ENCODE measurements around the gene UBE2Z.

The UBE2Z gene

DNA sequence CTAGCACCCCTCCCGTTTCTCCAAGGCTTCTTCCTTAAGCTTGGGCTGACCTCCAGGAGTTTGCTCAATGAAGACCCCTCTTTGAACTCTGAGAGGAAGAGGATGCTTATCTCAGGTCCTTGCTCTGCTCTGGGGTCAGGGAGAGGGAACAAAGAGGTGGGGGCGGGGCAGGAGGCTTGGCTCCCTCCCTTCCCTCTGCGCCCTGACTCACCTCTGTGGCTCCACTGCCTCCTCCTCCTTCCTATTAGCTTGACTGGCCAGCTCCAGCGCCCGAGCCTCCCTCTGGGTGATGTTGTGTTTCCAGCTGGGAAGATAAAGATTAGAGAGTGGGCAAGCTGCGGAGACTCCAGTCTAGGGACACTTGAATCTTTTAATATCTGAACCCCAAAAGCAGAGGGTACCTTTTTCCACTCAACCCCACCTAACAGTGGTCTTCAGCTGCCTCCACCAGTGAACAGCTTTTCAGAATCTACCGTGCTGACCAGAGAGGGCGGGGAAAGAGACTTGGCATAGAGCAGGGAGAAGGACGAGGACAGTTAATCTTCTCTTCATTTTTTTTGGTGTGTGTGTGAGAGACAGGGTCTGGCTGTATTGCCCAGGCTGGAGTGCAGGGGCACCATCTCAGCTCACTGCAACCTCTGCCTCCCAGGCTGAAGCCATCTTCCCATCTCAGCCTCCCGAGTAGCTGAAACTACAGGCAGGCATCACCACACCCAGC, 53.5 kb downstream of the UBE2Z start:
- DNase-seq: no peak

DNA sequence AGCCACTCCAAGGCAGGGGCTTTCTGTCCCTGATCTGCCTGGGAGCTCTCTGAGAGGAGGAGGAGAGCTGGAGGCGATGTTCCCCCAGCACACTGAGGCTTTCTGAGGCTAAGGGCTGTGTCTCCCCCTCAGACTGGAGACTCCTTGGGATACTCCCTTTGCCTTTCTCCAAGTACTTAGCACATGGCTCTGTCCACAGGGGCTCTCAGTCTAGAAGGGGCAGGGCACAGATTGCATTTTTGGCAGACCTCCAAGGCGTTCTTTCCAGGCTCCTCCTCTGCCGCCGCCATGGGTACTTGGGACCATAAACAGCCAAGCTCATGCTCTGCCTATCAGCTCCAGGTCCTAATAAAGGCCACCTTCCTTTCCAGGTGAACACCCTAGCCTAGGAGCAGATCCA, 62.0 kb downstream of the UBE2Z start:
- DNase-seq: no peak

DNA sequence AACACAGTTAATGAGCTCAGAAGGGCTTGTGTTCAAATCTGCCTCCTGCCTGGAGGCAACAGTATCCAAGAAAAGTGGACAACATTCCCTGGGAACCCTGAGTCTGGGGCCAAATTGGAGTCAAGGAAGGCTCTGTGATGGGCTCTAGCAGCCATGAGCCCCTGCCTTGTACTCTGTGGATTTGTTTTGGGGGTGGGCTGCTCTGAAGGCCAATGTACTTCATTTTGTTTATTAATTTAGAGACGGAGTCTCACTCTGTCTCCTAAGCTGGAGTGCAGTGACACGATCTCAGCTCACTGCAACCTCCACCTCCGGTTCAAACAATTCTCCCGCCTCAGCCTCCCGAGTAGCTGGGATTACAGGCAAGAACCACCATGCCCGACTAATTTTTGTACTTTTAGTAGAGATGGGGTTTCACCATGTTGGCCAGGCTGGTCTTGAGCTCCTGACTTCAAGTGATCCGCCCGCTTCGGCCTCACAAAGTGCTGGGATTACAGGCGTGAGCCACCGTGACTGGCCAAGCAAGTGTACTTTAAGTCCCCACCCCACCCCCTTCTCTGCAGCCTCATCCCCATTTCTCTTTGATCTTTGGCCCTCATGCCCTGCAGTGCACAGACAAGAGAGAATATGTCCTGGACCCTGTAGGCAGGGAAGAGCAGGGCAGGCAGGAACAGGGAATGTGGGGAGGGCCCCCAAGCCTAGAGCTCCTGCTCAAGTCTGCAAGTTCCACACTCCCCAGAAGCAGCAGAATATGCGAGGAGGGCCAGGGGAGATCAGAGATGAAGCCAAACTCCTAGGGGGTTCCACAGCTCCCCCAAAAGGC, 62.9 kb downstream of the UBE2Z start:
- no peak for DNase-seq

DNA sequence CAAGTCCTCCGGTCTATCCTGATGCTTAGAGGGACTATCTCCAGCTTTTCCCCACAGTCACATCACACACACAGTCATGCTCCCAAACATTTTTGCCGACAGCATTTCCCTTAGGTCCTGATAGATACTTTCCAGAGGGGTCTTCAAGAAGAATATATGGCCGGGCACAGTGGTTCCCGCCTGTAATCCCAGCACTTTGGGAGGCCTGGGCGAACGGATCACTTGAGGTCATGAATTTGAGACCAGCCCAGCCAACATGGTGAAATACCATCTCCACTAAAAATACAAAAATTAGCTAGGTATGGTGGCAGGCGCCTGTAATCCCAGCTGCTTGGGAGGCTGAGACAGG, 64.5 kb downstream of the UBE2Z start:
- no peak for DNase-seq

DNA sequence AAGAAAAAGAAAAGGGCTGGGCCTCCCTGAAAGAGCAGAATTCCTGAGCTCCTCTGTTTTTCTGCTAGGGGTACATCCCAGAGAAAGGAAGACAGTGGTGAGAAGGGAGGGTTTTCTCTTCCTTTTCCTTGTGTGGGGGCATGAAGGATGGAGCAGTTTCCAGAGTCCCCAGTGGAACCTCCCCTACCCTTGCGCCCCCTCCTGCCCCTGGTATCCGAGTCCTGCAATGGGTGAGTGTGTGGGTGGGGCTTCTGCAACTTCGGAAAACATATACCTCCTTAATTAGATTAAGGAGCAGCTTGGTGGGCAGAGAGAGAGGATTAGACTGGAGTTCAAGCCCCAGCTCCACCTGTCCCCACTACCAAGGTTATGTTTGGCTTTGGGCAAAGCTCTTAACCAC, 65.6 kb downstream of the UBE2Z start:
- DNase-seq: no peak
